HK-2 (cell line): ENCODE data around the gene MPHOSPH8.
"Not testable (repeated sequence)": the region's sequence is repeated elsewhere in the genome, so short reads cannot be mapped to it uniquely, and the experiment has no call there.

Source experiments
- DNase-seq: peaks from one replicate; pipeline ENCODE4 v3.0.0-alpha.2; 2018; ENCODE audit not compliant: unreplicated experiment

The MPHOSPH8 gene

DNA sequence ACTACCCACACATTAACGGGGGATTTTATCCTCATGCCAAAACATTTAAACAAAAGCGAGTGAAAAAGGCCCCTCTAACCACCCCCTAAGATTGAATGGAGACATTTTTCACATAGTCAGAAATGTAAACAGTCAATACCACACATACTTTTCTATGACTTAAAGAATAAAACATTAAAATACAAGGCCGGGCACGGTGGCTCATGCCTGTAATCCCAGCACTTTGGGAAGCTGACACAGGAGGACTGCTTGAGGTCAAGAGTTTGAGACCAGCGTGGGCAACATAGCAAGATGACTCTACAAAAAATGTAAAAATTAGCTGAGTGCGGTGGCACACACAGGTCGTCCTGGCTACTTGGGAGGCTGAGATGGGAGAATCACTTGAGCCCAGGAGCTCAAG lies 47.3 kb downstream of the MPHOSPH8 start:
- no peak for DNase-seq

- DNase-seq = no peak
These were observed 48.1 kb downstream of the MPHOSPH8 start for GRCh38 chr13:19681517-19681916.

DNA sequence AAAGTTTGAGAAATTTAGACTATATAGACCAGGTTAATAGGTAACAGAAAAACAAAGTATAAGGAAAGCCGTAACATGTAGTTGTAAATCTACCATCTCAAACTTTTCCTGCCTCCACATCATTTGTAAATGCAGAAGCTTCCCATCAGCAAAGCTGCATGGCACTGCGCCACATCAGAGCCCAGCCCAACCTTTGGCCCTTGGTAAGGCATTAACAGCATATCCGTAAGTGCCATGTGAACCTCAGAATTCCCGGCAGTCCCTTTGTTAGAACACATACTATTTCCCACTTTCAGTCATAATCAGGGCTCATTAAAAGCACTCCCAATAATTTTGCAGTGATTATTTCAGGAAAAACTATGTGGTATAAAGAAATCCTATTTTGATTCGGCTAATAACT lies 51.6 kb downstream of the MPHOSPH8 start:
- DNase-seq = no peak

DNA sequence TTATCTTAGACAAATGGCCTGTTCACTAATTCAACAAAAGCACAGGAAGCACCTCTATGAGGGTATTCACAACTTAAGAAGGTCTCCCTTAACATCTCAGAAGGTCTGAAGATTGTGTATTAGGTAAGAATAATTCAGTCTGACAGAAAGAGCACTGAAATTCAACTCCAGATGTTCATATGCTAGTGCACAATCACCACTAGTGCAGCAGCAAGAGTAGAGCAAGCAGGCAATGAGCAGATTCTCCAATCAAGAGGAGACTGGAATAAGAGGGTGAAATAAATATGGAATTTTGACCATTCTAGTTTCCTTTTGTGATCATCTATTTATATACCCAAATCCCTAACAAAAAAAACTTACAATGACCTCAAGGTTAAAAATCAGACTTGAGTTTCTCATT lies 52.0 kb downstream of the MPHOSPH8 start:
- no peak for DNase-seq

DNA sequence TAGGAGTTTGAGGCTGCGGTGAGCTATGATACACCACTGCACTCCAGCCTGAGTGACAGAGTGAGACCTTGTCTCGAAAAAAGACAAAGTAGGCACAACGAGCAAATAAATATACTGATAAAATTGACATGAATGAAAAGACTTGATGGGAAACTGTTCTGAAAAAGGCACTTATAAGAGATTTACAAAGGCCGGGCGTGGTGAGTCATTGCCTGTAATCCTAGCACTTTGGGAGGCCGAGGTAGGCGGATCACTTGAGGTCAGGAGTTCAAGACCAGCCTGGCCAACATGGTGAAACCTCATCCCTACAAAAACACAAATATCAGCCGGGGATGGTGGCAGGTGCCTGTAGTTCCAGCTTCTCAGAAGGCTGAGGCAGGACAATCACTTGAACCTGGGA lies 58.0 kb downstream of the MPHOSPH8 start:
- DNase-seq = not testable (repeated sequence)

GRCh38 chr13:19695428-19695827 lies 62.0 kb downstream of the MPHOSPH8 start:
- no peak for DNase-seq

- DNase-seq = no peak
These were observed 62.4 kb downstream of the MPHOSPH8 start for GRCh38 chr13:19695829-19696228.

DNA sequence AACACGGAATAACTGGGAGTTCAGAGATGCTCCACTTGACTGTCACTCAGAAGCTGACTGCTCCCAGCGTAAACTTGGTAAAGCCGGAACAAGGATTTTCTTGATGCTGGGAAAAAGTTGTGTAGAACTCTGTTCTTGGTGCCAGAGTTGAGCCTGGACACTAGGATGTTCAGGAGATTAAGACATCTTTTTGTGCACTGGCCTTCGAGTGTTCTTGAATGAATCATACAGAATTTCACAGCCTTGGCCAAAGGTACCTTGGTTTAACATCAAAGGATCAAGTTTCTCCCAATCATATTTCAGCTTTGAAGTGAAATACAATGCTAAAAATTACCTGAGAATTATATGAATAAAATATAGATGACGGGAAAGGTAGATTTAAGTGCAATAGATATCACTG lies 67.5 kb downstream of the MPHOSPH8 start:
- DNase-seq = not testable (repeated sequence)

GRCh38 chr13:19701619-19702018 lies 68.2 kb downstream of the MPHOSPH8 start:
- not testable (repeated sequence) for DNase-seq

DNA sequence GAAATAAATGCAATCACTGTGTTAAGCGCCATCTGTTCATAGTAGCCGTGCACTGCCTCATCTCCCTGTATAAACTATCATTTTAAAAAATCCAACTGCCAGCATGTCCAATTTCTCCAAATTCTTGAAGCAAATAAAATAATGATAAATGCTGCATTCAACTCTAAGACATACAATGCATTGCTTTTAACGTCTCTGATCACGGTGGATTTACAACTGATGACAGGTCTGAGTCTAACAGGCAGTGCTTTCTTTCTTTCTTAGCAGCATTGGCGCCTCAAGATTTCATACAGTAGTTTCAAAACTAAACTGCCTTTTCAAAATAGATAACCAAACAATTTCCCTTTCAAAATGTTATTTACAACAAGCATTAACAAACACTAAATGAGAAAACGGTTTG lies 70.8 kb downstream of the MPHOSPH8 start:
- not testable (repeated sequence) for DNase-seq

GRCh38 chr13:19709039-19709438 lies 75.6 kb downstream of the MPHOSPH8 start:
- DNase-seq = not testable (repeated sequence)

- not testable (repeated sequence) for DNase-seq
These were observed 76.3 kb downstream of the MPHOSPH8 start for GRCh38 chr13:19709782-19710181.

DNA sequence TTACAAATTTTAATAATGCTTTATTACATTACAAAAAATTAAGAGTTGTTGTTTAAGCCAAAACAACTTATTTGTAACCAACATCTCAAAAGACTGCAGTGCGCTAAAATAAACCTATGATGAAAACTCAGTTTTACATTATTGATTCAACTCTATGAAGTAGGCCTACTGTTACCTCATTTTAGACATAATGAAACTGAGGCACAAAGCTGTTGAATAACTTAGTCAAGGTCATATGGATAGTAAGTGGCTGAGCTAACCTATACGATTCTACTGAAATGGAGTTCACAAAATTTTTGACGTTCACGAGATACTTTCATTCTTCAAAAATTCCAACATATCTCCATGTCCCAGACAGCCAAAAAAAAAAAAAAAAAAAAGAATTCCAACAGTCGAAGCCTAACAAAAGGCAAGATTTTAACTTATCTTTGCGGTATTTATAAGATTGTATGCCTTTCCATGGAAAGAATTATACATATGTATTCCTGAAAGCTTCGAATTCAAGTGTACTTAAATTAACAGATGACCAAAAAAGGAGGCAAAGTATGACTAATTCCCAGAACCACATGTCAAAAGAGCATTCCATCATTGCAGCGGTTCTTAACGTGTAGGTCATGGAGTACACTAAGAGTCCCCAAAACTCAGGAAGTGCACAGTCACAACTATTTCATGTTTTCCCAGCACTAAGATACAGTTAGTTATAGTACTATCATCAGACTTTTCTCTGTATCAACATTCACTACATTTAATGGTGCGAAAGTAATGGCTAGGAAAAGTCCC lies 79.9 kb downstream of the MPHOSPH8 start:
- DNase-seq = no peak

- no peak for DNase-seq
These were observed 86.6 kb downstream of the MPHOSPH8 start for GRCh38 chr13:19720039-19720438.
